Naive B cell (primary cell): Measurements from ENCODE around the gene OXSR1. TPM values are rescaled to one million over a fixed set of nuclear protein-coding genes. Genes with fewer than 3 reads are reported as not detected.
"Not testable (repeated sequence)": the region's sequence is repeated elsewhere in the genome, so short reads cannot be mapped to it uniquely, and the experiment has no call there.

Experiments
- ATAC-seq, 2 donors: fragments of 150-1000 bp; cut with Tn5 transposase; 2 replicates each; pipeline ENCODE4 v1.10.0; 2021; ENCODE audit warnings: low read depth in 2 of 2, mild to moderate bottlenecking in 2 of 2, moderate library complexity in 2 of 2
- DNase-seq: peaks from one replicate; pipeline ENCODE4 v3.0.0; 2022
- H3K27ac Mint-ChIP-seq, 6 donors: one replicate each; pipeline ENCODE4 v1.8.0; 2020 to 2022; ENCODE audit warnings: mild to moderate bottlenecking in 6 of 6, mixed read lengths in 6 of 6, moderate library complexity in 5 of 6, inconsistent platforms in 2 of 6
- H3K27me3 Mint-ChIP-seq, 3 donors: one replicate each; pipeline ENCODE4 v1.8.0; 2021 to 2022; ENCODE audit warnings: mixed read lengths in 3 of 3, mild to moderate bottlenecking in 1 of 3
- H3K36me3 Mint-ChIP-seq, 2 donors: one replicate each; pipeline ENCODE4 v1.8.0; 2020 to 2022; ENCODE audit warnings: mixed read lengths in 2 of 2, inconsistent platforms in 1 of 2, mild to moderate bottlenecking in 1 of 2
- H3K4me1 Mint-ChIP-seq, 3 donors: one replicate each; pipeline ENCODE4 v1.8.0; 2020 to 2022; ENCODE audit warnings: mixed read lengths in 3 of 3, inconsistent platforms in 1 of 3, mild to moderate bottlenecking in 1 of 3, moderate library complexity in 1 of 3
- H3K4me3 Mint-ChIP-seq, 8 donors: one replicate each; pipeline ENCODE4 v1.8.0; 2020 to 2022; ENCODE audit warnings: mild to moderate bottlenecking in 8 of 8, mixed read lengths in 8 of 8, moderate library complexity in 8 of 8, inconsistent platforms in 2 of 8
- H3K9me3 Mint-ChIP-seq, 7 donors: one replicate each; pipeline ENCODE4 v1.8.0; 2020 to 2022; ENCODE audit warnings: mixed read lengths in 7 of 7, mild to moderate bottlenecking in 5 of 7, inconsistent platforms in 2 of 7, moderate library complexity in 1 of 7
- polyA plus RNA-seq, 6 donors: library from polyadenylated mRNA; unstranded; fragments of 300-500 nt; fragmentation: Illumina TruSeq; gene quantifications; one replicate each; pipeline ENCODE4 v1.2.3, GENCODE V29; 2021; ENCODE audit warnings: low read depth in 6 of 6

The OXSR1 gene
- polyA plus RNA-seq, 6 donors from 2014 or later = 7.8 to 15.5 (median 13.8) TPM

DNA sequence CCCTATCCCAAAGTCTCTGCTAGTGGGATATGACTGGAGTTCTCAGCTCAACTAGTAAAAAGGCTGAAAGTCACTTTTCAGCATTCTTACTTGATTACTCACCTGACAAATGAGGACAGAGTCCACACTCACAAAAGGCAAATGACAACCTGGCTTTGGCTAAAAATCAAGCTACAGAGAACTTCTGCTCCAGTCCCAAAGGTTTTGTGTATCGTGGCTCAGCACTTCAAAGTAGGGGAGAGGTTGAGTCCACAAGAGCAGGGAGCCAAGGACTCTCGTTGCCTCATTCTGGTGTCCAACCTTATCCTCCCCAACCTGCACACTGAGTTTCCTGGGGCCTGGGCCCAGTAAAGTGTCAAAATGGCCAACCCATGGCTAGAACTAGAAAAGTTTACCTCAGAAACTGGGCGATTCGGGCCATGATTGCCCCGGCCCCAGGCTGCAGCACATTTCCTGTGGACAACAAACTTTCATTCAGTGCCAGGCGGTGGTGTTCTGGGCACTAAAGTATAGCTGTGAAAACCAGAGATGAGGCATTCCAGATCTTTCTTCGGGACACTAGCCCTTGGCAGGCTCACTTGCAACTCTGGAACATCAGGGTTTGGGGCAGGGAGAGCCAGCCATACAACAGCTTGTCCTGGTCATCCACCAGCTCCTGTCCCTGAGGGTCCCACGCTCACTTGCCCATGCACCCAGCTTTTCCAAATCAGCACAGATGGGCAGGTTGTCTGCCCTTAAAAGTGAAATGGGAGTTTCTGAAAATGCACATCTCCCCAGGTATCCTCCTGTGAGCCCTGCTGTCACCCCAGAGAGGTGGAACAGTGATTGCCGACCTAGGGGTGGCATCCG is 31.6 kb upstream of the OXSR1 start:
- Mint-ChIP-seq H3K4me3 (peak overlapping the region in 2 of 8 donors; percentile 31 to 78), H3K9me3 (no peaks in the 10 kb centered on the region), H3K27me3 (no peaks in the 10 kb centered on the region), H3K36me3 (peaks cover 5 to 11% of the 10 kb centered on the region in 2 donors), H3K27ac (peak overlapping the region in 1 of 6 donors; percentile 53), H3K4me1 (peaks cover 36 to 63% (median 41%) of the 10 kb centered on the region in 3 donors)
- DNase-seq (no peak), ATAC-seq (no peak)

DNA sequence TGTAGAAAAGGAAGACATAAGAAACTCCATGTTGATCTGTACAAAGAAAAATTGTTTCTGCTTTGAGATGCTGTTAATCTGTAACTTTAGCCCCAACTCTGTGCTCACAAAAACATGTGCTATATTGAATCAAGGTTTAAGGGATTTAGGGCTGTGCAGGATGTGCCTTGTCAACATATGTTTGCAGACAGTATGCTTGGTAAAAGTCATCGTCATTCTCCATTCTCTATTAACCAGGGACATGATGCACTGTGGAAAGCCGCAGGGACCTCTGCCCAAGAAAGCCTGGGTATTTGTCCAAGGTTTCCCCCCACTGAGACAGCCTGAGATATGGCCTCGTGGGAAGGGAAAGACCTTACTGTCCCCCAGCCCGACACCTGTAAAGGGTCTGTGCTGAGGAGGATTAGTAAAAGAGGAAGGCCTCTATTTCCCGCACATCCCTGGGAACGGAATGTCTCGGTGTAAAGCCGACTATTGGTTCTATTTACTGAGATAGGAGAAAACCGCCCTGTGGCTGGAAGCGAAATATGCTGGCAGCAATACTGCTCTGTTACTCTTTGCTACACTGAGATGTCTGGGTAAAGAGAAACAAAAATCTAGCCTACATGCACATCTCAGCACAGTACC is 30.7 kb upstream of the OXSR1 start:
- not testable (repeated sequence) for DNase-seq, ATAC-seq, H3K27me3 Mint-ChIP-seq, H3K9me3 Mint-ChIP-seq, H3K36me3 Mint-ChIP-seq
- peaks cover 40 to 69% (median 50%) of the 10 kb centered on the region in 3 donors for H3K4me1 Mint-ChIP-seq
- peak overlapping the region in 3 of 6 donors; percentile 22 to 89 (median 53) for H3K27ac Mint-ChIP-seq
- H3K4me3 Mint-ChIP-seq = peak overlapping the region; percentile 29 to 99 (median 92)

DNA sequence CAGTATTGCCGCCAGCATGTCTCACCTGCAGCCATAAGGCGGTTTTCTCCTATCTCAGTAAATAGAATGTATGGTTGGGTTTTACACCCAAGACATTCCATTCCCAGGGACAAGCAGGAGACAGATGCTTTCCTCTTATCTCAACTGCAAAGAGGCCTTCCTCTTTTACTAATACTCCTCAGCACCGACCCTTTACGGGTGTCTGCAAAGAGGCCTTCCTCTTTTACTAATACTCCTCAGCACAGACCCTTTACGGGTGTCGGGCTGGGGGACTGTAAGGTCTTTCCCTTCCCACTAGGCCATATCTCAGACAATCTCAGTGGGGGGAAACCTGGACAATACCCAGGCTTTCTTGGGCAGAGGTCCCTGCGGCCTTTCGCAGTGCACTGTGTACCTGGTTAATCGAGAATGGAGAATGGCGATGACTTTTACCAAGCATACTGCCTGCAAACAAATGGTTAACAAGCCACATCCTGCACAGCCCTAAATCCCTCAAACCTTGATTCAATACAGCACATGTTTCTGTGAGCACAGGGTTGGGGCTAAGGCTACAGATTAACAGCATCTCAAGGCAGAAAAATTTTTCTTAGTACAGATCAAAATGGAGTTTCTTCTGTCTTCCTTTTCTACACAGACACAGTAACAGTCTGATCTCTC is 29.6 kb upstream of the OXSR1 start:
- Mint-ChIP-seq H3K4me3 (peak overlapping the region; percentile 86 to 99 (median 94)), H3K27ac (peak overlapping the region; percentile 78 to 98 (median 89)), H3K4me1 (peaks cover 51 to 73% (median 61%) of the 10 kb centered on the region in 3 donors)
- H3K9me3 Mint-ChIP-seq, H3K27me3 Mint-ChIP-seq, H3K36me3 Mint-ChIP-seq, ATAC-seq, DNase-seq: not testable (repeated sequence)

DNA sequence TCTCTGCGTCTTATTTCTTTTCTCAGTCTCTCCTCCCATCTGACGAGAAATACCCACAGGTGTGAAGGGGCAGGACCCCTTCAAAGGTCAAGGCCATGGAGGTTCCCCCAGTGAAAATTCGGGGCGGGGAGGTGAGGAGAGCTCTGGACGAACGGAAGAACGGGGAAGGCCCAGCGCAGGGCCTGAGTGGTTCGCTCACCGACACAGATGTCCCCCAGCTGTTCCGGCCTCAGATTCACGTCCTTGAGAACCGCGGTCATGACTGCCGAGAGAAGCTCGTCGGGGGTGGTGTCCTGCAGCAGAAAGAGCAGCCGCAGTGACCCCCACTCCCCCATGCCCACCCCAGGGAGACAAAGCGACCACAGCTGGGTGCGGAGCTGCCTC is 29.0 kb upstream of the OXSR1 start:
- ATAC-seq = no peak
- Mint-ChIP-seq H3K27me3 (no peaks in the 10 kb centered on the region), H3K9me3 (no peaks in the 10 kb centered on the region), H3K4me3 (peak overlapping the region; percentile 86 to 99 (median 94)), H3K27ac (peak overlapping the region; percentile 78 to 98 (median 89)), H3K36me3 (peaks cover 5 to 8% of the 10 kb centered on the region in 2 donors), H3K4me1 (peaks cover 57 to 75% (median 67%) of the 10 kb centered on the region in 3 donors)
- no peak for DNase-seq

DNA sequence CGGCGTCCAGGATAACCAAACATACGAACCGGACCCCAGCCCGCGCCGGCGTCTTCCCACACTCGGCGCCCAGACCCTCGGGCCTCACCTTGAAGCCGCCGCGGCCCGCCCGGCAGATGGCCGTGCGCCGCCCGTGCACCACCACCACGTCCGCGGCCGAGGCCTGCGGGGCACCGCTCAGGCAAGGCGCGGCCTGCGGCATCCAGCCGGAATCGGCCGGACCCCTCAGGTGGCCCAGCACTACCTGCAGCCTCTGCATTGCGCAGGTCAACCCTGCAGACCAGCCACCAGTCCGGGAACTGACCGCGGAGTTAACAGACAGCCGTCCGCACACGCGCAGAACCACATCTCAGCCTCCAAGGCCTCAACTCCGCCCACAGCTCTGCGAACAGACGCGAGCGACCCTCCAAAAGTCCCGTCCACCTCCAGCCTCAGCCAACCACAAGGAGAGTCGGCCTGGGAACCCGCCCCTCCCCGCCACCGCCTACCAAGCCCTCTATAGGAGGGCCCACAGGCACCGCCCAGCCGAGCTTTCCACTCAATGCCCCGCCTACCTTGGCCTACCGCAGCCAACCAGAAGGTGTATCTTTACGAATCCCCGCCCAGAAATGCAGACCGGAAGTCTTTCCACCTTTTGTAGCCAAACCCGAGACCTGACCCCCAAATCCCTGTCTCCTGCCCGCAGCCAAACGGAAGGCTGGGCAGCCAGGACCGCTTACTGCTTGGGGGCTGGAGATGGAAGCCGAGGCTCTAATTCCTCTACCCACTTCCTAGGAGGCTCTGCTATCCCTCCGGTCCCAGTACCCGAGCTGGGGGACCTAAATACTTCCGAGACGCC is 28.3 kb upstream of the OXSR1 start, which contains the start of gene ACAA1:
ACAA1 (minus strand) TSS at position 351 of the 838 bp plus-strand sequence; CDS start at position 259, 92 bp downstream.
- Mint-ChIP-seq H3K9me3 (no peaks in the 10 kb centered on the region), H3K4me3 (peak within 1 kb of the TSS; percentile 86 to 99 (median 94)), H3K36me3 (peaks cover 7 to 14% of the 10 kb centered on the region in 2 donors), H3K27ac (peak within 1 kb of the TSS; percentile 87 to 99 (median 98)), H3K27me3 (no peaks in the 10 kb centered on the region), H3K4me1 (peaks cover 61 to 77% (median 73%) of the 10 kb centered on the region in 3 donors)
- ATAC-seq (peak; percentile 85 to 86), DNase-seq (peak; percentile 98)

DNA sequence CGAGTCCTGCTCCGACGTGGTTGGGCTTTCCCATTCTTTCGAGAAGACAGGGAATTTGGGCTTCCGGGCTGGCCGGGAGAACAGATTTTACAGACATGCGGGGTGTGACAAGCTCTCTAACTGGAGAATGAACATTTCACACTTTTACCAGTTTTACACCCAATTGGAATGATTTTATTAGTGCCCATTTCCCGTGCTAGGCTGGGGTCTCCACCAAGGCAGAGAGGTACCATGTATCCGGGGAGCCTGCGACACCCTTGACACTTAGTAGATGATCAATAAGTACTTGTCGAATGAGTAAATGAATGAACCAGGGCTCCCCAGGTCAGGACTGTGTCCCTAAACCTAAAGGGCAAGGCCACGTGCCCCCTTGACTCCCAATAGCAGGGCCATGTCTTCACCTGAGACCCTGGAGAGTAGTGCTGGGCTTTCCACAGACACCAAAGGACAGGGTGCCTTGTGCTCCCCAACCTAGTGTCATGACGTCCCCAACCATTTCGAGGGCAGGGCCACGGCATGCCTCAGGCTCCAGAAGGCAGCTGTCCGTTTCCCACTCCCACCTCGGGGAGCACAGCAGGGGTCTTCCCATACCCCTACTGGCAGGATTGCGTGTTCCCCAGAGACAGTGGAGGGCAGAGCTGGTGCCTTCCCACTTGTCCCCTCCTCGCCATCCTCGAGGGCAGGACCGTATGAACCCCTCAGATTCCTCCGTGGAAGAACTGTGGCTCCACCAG is 27.6 kb upstream of the OXSR1 start:
- Mint-ChIP-seq H3K4me1 (peaks cover 62 to 74% (median 71%) of the 10 kb centered on the region in 3 donors), H3K27me3 (no peaks in the 10 kb centered on the region), H3K4me3 (peak overlapping the region; percentile 86 to 99 (median 94)), H3K36me3 (peaks cover 10 to 20% of the 10 kb centered on the region in 2 donors), H3K9me3 (no peaks in the 10 kb centered on the region), H3K27ac (peak overlapping the region; percentile 87 to 99 (median 98))
- no peak for ATAC-seq
- no peak for DNase-seq

DNA sequence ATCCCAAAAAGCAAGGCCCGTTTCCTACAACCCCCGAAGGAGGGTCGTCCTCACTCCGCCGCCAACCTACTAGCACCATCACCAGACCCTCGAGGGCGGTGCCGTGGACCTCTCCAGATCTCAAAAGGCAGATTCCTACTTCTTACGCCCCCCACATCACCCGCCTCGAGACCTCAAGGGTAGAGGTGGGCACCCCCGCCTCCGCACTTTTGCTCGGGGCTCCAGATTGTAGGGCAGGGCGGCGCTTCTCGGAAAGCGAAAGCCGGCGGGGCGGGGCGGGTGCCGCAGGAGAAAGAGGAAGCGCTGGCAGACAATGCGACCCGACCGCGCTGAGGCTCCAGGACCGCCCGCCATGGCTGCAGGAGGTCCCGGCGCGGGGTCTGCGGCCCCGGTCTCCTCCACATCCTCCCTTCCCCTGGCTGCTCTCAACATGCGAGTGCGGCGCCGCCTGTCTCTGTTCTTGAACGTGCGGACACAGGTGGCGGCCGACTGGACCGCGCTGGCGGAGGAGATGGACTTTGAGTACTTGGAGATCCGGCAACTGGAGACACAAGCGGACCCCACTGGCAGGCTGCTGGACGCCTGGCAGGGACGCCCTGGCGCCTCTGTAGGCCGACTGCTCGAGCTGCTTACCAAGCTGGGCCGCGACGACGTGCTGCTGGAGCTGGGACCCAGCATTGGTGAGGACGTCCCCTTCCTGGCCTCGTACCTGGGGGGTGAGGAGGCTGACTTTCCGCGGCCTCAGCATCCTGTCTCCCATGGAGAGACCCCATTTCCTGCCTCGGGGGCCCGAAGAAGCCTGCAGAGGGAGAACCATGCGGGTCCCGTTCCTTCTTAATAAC is 26.8 kb upstream of the OXSR1 start, which contains the start of gene MYD88:
MYD88 (plus strand) TSS at position 313 of the 842 bp plus-strand sequence; CDS start at position 353, 40 bp downstream.
- Mint-ChIP-seq H3K36me3 (peaks cover 10 to 20% of the 10 kb centered on the region in 2 donors), H3K9me3 (no peaks in the 10 kb centered on the region), H3K27ac (peak within 1 kb of the TSS; percentile 87 to 99 (median 98)), H3K27me3 (no peaks in the 10 kb centered on the region), H3K4me3 (peak within 1 kb of the TSS; percentile 86 to 99 (median 94)), H3K4me1 (peaks cover 58 to 72% (median 70%) of the 10 kb centered on the region in 3 donors)
- ATAC-seq = peak; percentile 62 to 69
- DNase-seq = peak; percentile 89

DNA sequence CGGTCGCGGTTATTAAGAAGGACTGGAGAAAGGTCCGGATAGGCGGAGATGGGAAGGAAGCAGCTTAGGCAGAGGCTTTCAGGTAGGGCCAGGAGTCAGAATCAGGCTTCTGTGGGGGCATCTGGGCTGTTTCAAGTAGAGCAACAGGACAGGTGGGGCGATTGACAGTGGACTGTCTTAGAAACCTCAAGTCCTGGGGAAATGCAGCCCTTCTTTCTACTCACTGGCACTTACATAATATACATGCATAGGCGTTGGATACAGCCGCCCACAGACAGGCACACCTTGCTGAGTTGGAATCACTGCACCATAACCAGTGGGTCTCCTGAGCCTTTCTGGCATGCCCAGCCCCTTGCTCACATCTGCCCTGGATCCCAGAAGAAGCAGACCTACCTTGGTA is 26.1 kb upstream of the OXSR1 start:
- H3K27me3 Mint-ChIP-seq = no peaks in the 10 kb centered on the region
- H3K36me3 Mint-ChIP-seq = peaks cover 9 to 20% of the 10 kb centered on the region in 2 donors
- ATAC-seq = no peak

DNA sequence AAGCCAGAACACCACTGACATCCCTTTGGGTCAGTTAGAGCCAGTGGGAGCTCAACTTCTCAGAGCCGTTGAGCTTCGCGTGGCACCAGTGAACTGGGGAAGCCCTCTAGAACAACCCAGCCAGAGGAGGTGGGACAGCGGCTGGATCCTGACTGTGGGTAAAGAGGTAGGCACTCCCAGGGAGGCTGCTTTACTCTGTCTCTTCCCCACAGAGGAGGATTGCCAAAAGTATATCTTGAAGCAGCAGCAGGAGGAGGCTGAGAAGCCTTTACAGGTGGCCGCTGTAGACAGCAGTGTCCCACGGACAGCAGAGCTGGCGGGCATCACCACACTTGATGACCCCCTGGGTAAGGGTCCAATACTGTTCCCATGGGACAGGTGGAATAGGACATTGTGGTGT is 25.7 kb upstream of the OXSR1 start:
- no peak for ATAC-seq
- Mint-ChIP-seq H3K27ac (peak overlapping the region; percentile 30 to 99 (median 88)), H3K4me1 (peaks cover 61 to 74% (median 68%) of the 10 kb centered on the region in 3 donors), H3K4me3 (peak overlapping the region; percentile 86 to 99 (median 94)), H3K9me3 (no peaks in the 10 kb centered on the region), H3K27me3 (no peaks in the 10 kb centered on the region), H3K36me3 (peaks cover 5 to 20% of the 10 kb centered on the region in 2 donors)
- no peak for DNase-seq

More for the DNA sequence above, 26.1 kb upstream of the OXSR1 start:
- H3K27ac Mint-ChIP-seq = peak overlapping the region; percentile 87 to 99 (median 94)
- peak overlapping the region; percentile 86 to 99 (median 94) for H3K4me3 Mint-ChIP-seq
- H3K4me1 Mint-ChIP-seq = peaks cover 63 to 73% (median 72%) of the 10 kb centered on the region in 3 donors
- no peak for DNase-seq
- no peaks in the 10 kb centered on the region for H3K9me3 Mint-ChIP-seq

DNA sequence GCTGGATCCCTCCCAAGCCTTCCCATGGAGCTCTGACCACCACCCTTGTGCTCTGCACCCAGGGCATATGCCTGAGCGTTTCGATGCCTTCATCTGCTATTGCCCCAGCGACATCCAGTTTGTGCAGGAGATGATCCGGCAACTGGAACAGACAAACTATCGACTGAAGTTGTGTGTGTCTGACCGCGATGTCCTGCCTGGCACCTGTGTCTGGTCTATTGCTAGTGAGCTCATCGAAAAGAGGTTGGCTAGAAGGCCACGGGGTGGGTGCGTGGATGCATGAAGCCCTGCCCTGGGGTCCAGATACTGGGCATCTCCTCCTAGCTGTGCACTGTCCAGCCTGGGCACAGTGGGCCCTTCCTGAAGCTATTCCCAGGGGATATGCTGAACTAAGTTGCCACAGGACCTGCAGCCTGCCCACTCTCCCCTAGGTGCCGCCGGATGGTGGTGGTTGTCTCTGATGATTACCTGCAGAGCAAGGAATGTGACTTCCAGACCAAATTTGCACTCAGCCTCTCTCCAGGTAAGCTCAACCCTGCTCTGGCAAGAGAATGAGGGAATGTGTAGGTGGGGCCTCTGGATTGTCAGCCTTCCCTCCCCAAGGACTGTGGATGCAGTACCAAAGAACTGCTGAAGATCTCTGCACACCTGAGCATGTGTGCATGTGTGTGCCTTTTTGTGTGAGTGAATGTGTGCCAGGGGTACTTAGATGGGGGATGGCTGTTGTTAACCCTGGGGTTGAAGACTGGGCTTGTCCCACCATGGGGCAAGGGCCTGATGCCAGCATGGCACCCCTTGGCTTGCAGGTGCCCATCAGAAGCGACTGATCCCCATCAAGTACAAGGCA is 24.8 kb upstream of the OXSR1 start:
- Mint-ChIP-seq H3K27ac (peak overlapping the region in 3 of 6 donors; percentile 61 to 65 (median 63)), H3K4me3 (peak overlapping the region; percentile 0 to 99 (median 92)), H3K36me3 (peaks cover 5 to 20% of the 10 kb centered on the region in 2 donors), H3K4me1 (peaks cover 55 to 65% (median 60%) of the 10 kb centered on the region in 3 donors), H3K9me3 (peaks cover 0 to 4% (median 0%) of the 10 kb centered on the region in 7 donors), H3K27me3 (no peaks in the 10 kb centered on the region)
- DNase-seq (no peak), ATAC-seq (no peak)
